ENCODE data around the gene ADAM19.

ADAM19 gene

GRCh38 chr5:157471709-157472108 lies 103.9 kb downstream of the ADAM19 start:
- TF ChIP-seq CTCF (IDR thresholded peaks at IDR 0.05) (peak; percentile 74), ZFX (IDR thresholded peaks at IDR 0.05; ENCODE audit: borderline replicate concordance) (no peak)
- no peak overlapping the region for H3K27ac ChIP-seq

- no peak overlapping the region for H3K27ac ChIP-seq
- TF ChIP-seq CTCF (IDR thresholded peaks at IDR 0.05) (no peak), ZFX (IDR thresholded peaks at IDR 0.05; ENCODE audit: borderline replicate concordance) (no peak)
These were observed 104.9 kb downstream of the ADAM19 start for GRCh38 chr5:157470631-157471030.

- TF ChIP-seq ZFX (IDR thresholded peaks at IDR 0.05; ENCODE audit: borderline replicate concordance) (no peak), CTCF (IDR thresholded peaks at IDR 0.05) (no peak)
- H3K27ac ChIP-seq = no peak overlapping the region
These were observed 105.9 kb downstream of the ADAM19 start for GRCh38 chr5:157469687-157470086.

GRCh38 chr5:157469073-157469472 lies 106.5 kb downstream of the ADAM19 start:
- H3K27ac ChIP-seq = no peak overlapping the region
- TF ChIP-seq CTCF (IDR thresholded peaks at IDR 0.05) (no peak), ZFX (IDR thresholded peaks at IDR 0.05; ENCODE audit: borderline replicate concordance) (no peak)

GRCh38 chr5:157468293-157468965 lies 107.1 kb downstream of the ADAM19 start:
- no peak overlapping the region for H3K27ac ChIP-seq

GRCh38 chr5:157464519-157465171 lies 110.9 kb downstream of the ADAM19 start:
- no peak for TF ChIP-seq CTCF (IDR thresholded peaks at IDR 0.05)
- TF ChIP-seq ZFX (IDR thresholded peaks at IDR 0.05; ENCODE audit: borderline replicate concordance) = no peak
- no peak overlapping the region for H3K27ac ChIP-seq

More at GRCh38 chr5:157468293-157468965, 107.1 kb downstream of the ADAM19 start:
- TF ChIP-seq CTCF (IDR thresholded peaks at IDR 0.05) = no peak
- no peak for TF ChIP-seq ZFX (IDR thresholded peaks at IDR 0.05; ENCODE audit: borderline replicate concordance)

Measured in 22Rv1 (cell line).